SK-N-SH (cell line): Measurements from ENCODE around the gene SMIM3. TPM values are rescaled to one million over a fixed set of nuclear protein-coding genes. Genes with fewer than 3 reads are reported as not detected.

Experiments used
- CTCF ChIA-PET: fragments of 300-600, 350-600 bp; formaldehyde crosslinking; extraction: SDS; loops from one replicate; lab custom pipeline; 2021; lab: Yijun Ruan, JAX
- POLR2A ChIA-PET: fragments of 350-600 bp; sonication (Branson Sonifier 250); formaldehyde crosslinking; extraction: SDS; loops from one replicate; lab custom pipeline; 2020; ENCODE audit warnings: antibody characterized with exemption, inconsistent platforms; lab: Yijun Ruan, JAX
- DNase-seq: peaks from one replicate; pipeline ENCODE4 v3.0.0; 2012
- H2AFZ ChIP-seq: fragments of 200-600 bp; sonication (generic); 2 replicates; pipeline ENCODE4 v1.8.1; 2016; ENCODE audit warnings: antibody characterized with exemption, mild to moderate bottlenecking, low read depth
- H3F3A ChIP-seq: fragments of 200-600 bp; sonication (generic); replicated peaks from 2 replicates; pipeline ENCODE3; 2016; ENCODE audit warnings: antibody characterized with exemption, mild to moderate bottlenecking; ENCODE audit not compliant: insufficient read depth
- H3K27ac ChIP-seq, 2 experiments: fragments of 200-500 bp in 1 of 2; fragments of 200-600 bp in 1 of 2; sonication (Bioruptor generic) in 1 of 2; sonication (generic), shearing (Covaris generic) in 1 of 2; 2 replicates each; pipeline versions ENCODE4 v1.5.1 to v1.6.1; 2014 to 2016; ENCODE audit warnings: low read depth in 2 of 2, inconsistent platforms in 1 of 2, low read length in 1 of 2, mild to moderate bottlenecking in 1 of 2, mixed read lengths in 1 of 2
- H3K27me3 ChIP-seq: fragments of 200-600 bp; sonication (generic), shearing (Covaris generic); 2 replicates; pipeline ENCODE4 v1.6.1; 2016; ENCODE audit warnings: mixed run types; ENCODE audit not compliant: insufficient read depth
- H3K36me3 ChIP-seq, 2 experiments: fragments of 200-500 bp in 1 of 2; fragments of 200-600 bp in 1 of 2; sonication (Bioruptor generic) in 1 of 2; sonication (generic) in 1 of 2; replicated peaks in 1 of 2; 2 replicates each; pipeline versions ENCODE3 to v1.5.1; 2014 to 2016; ENCODE audit warnings: low read length in 1 of 2, mild to moderate bottlenecking in 1 of 2; ENCODE audit not compliant: insufficient read depth in 2 of 2, control insufficient read depth in 1 of 2
- H3K4me1 ChIP-seq, 2 experiments: fragments of 200-500 bp in 1 of 2; fragments of 200-600 bp in 1 of 2; sonication (Bioruptor generic) in 1 of 2; sonication (generic), shearing (Covaris generic) in 1 of 2; 2 replicates each; pipeline versions ENCODE4 v1.5.1 to v1.6.1; 2014 to 2016; ENCODE audit warnings: low read depth in 1 of 2, low read length in 1 of 2, mixed run types in 1 of 2; ENCODE audit not compliant: insufficient read depth in 2 of 2, control insufficient read depth in 1 of 2
- H3K4me2 ChIP-seq: fragments of 200-600 bp; sonication (generic), shearing (Covaris generic); 2 replicates; pipeline ENCODE4 v1.6.1; 2017; ENCODE audit warnings: mixed run types
- H3K4me3 ChIP-seq, 2 experiments: fragments of 200-500 bp in 1 of 2; fragments of 200-600 bp in 1 of 2; sonication (Bioruptor generic) in 1 of 2; sonication (generic), shearing (Covaris generic) in 1 of 2; 2 replicates each; pipeline versions ENCODE4 v1.5.1 to v1.8.1; 2014 to 2016; ENCODE audit warnings: low read depth in 2 of 2, inconsistent platforms in 1 of 2, low read length in 1 of 2, mild to moderate bottlenecking in 1 of 2, mixed read lengths in 1 of 2, moderate library complexity in 1 of 2
- H3K79me2 ChIP-seq: fragments of 200-600 bp; sonication (generic); 2 replicates; pipeline ENCODE4 v1.8.1; 2017; ENCODE audit warnings: mild to moderate bottlenecking; ENCODE audit not compliant: insufficient read depth
- H3K9ac ChIP-seq: fragments of 200-600 bp; sonication (generic); 2 replicates; pipeline ENCODE4 v1.6.1; 2017; ENCODE audit warnings: mixed run types
- H3K9me2 ChIP-seq: fragments of 200-600 bp; sonication (generic); 2 replicates; pipeline ENCODE4 v1.6.1; 2017; ENCODE audit warnings: mixed run types
- H3K9me3 ChIP-seq: fragments of 200-600 bp; sonication (generic); 2 replicates; pipeline ENCODE4 v1.6.1; 2017; ENCODE audit warnings: mixed run types, mild to moderate bottlenecking, moderate library complexity
- H4K20me1 ChIP-seq: fragments of 200-600 bp; sonication (generic); 2 replicates; pipeline ENCODE4 v1.6.1; 2017; ENCODE audit warnings: mild to moderate bottlenecking, mixed run types; ENCODE audit not compliant: insufficient read depth
- EZH2phosphoT487 ChIP-seq: fragments of 200-600 bp; sonication (generic); IDR thresholded peaks from 2 replicates; pipeline ENCODE4 v1.6.1; 2017; ENCODE audit warnings: low read depth, mixed run types, mild to moderate bottlenecking, antibody characterized with exemption, moderate library complexity, borderline replicate concordance
- FOSL2 ChIP-seq: IDR thresholded peaks from 2 replicates; pipeline ENCODE4 v1.4.0; 2012; ENCODE audit warnings: low read depth, mild to moderate bottlenecking, moderate library complexity, borderline replicate concordance
- NRF1 ChIP-seq: IDR thresholded peaks from 2 replicates; pipeline ENCODE4 v1.6.1; 2012; ENCODE audit warnings: low read depth, mild to moderate bottlenecking, low read length
- POLR2AphosphoS5 ChIP-seq: IDR thresholded peaks from 2 replicates; pipeline ENCODE4 v1.6.1; 2012; ENCODE audit warnings: low read depth, low read length
- RAD21 ChIP-seq: IDR thresholded peaks from 2 replicates; pipeline ENCODE4 v1.6.1; 2012; ENCODE audit warnings: mild to moderate bottlenecking, low read length
- RXRA ChIP-seq: IDR thresholded peaks from 2 replicates; pipeline ENCODE4 v1.4.0; 2012; ENCODE audit warnings: low read depth, mild to moderate bottlenecking, borderline replicate concordance
- SMC3 ChIP-seq: IDR thresholded peaks from 2 replicates; pipeline ENCODE4 v1.6.1; 2012; ENCODE audit warnings: low read depth, low read length, improper control_type of control experiment
- YY1 ChIP-seq: IDR thresholded peaks from 2 replicates; pipeline ENCODE4 v1.4.0; 2012; ENCODE audit warnings: low read depth, mild to moderate bottlenecking
- WGBS: methylation state at CpG from one replicate; pipeline ENCODE4 v1.1.6; 2017; ENCODE audit warnings: low lambda C conversion rate; 5-methylcytosine and 5-hydroxymethylcytosine counted together
- polyA plus RNA-seq, 3 experiments: library from polyadenylated mRNA; depleted of rRNA; stranded (reverse); fragments of >200 nt; gene quantifications; 2 replicates each; pipeline ENCODE4 v1.2.3, GENCODE V29; 2012
- TF ChIP-seq, protein P1 (sequence below): fragments of 200-600 bp; sonication (generic); IDR thresholded peaks from 2 replicates; pipeline ENCODE4 v1.6.1; 2017; ENCODE audit warnings: antibody characterized with exemption, mild to moderate bottlenecking, moderate library complexity
- TF ChIP-seq, protein P2 (sequence below): IDR thresholded peaks from 2 replicates; pipeline ENCODE4 v1.4.0; 2012; ENCODE audit warnings: low read depth, borderline replicate concordance

The SMIM3 gene
- polyA plus RNA-seq, 1 of the 3 experiments (the other 2 are of a cell fraction) = 39.9 TPM

DNA sequence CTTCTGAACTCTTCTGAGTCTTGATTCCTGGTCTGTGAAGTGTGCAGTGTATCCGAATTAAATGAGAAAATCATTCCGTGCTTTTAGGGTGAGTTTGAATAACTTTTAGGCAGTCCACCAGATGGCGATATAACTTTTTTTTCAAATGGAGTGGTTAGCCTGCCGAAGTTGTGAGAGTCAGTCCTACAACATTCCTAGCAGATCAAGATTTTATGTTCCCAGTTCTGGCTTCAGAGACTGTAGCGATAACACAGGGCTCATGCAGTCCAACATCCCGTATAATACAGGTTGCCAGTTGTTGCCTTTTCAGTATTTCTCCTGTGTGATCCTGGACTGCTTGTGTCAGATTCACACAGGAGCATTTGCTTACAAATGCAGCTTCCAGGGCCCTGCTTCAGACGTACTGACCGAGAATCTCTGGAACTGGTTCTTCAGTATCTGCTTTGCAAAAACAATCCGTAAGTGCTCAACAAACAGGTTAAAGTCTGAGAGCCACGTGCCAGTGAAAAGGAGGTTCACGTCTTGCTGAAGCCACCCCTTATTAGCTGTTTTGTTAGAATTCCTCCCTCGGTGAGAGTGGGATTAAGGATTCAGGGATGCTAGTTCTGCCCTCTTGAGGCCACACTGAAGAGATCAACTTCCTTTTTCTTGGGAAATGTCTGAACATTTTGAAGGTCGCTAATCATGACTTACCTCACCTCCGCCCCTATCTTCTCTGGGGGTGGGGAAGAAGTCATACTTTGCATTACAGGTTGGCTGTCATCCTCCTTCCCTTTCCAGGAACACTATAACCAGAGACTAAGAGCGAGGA is 22.8 kb downstream of the SMIM3 start:
- CTCF ChIA-PET = interaction anchor here (0.5 to 3.1 kb wide), 23 partner anchors 9 to 451 kb away, joined by 3 to 33 read pairs (median 4); partner anchors contain the start of genes ANXA6, IRGM, RBM22 and SMIM3
- Histone ChIP-seq H3K4me2 (peak overlapping the region; percentile 52; the same call in 1 of the 2 replicates), H2AFZ (peak overlapping the region; percentile 84), H3K27me3 (no peaks in the 10 kb centered on the region), H3K4me3 (peak overlapping the region; percentile 31 to 46; a peak in 3 of 4 replicates), H3K9me2 (no peaks in the 10 kb centered on the region)
- TF ChIP-seq FOSL2 (no peak), SMC3 (peak; percentile 22), RAD21 (peak; percentile 51)
- TF ChIP-seq, protein P1, sequence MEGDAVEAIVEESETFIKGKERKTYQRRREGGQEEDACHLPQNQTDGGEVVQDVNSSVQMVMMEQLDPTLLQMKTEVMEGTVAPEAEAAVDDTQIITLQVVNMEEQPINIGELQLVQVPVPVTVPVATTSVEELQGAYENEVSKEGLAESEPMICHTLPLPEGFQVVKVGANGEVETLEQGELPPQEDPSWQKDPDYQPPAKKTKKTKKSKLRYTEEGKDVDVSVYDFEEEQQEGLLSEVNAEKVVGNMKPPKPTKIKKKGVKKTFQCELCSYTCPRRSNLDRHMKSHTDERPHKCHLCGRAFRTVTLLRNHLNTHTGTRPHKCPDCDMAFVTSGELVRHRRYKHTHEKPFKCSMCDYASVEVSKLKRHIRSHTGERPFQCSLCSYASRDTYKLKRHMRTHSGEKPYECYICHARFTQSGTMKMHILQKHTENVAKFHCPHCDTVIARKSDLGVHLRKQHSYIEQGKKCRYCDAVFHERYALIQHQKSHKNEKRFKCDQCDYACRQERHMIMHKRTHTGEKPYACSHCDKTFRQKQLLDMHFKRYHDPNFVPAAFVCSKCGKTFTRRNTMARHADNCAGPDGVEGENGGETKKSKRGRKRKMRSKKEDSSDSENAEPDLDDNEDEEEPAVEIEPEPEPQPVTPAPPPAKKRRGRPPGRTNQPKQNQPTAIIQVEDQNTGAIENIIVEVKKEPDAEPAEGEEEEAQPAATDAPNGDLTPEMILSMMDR = peak; percentile 49
- TF ChIP-seq, all 33 proteins: peak for 3
- no peaks in the 10 kb centered on the region; a peak in 1 of 4 replicates for H3K4me1 ChIP-seq
- peak; percentile 36 for DNase-seq
- H3K79me2 ChIP-seq = no peaks in the 10 kb centered on the region
- peaks cover 4 to 11% of the 10 kb centered on the region in 2 experiments for H3K36me3 ChIP-seq
- WGBS = 9% methylated on average over 10 of the region's 15 CpGs
- POLR2A ChIA-PET = no interaction called here
- H3K9me3 ChIP-seq = no peaks in the 10 kb centered on the region
- no peak overlapping the region; a peak in 1 of 4 replicates for H3K27ac ChIP-seq
- peaks cover 9% of the 10 kb centered on the region for H3F3A ChIP-seq
- H4K20me1 ChIP-seq = no peaks in the 10 kb centered on the region
- no peak overlapping the region for H3K9ac ChIP-seq

DNA sequence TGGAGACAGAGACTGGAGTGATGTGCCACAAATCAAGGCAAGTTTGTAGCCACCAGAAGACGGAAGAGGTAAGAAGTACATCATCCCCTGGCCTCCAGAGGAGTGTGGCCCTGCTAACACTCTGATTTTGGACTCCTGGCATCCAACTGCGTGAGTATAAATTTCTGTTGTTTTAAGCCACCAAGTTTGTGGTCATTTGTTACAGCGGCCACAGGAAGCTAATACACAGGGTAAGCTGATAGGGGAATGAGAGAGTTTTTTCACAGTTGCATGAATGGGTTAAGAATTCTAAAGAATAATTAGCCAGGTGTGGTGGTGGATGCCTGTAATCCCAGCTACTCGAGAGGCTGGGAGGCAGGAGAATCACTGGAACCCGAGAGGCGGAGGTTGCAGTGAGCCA is 25.8 kb downstream of the SMIM3 start:
- ChIA-PET POLR2A (no interaction called here), CTCF (interaction anchor here (0.7 to 4.7 kb wide), 3 partner anchors 17 to 247 kb away, joined by 3 to 20 read pairs (median 3); partner anchors contain the start of gene IRGM)
- no peak overlapping the region for H3K4me2 ChIP-seq
- no peaks in the 10 kb centered on the region for H3K9me3 ChIP-seq
- H3K27ac ChIP-seq = no peak overlapping the region
- no peak overlapping the region for H3K4me3 ChIP-seq
- H2AFZ ChIP-seq = no peak overlapping the region
- WGBS = 51% methylated on average over 6 of the region's 6 CpGs
- H3K36me3 ChIP-seq = peaks cover 0 to 11% of the 10 kb centered on the region in 2 experiments
- TF ChIP-seq POLR2AphosphoS5 (no peak), RXRA (no peak), EZH2phosphoT487 (no peak), NRF1 (no peak), YY1 (no peak)
- TF ChIP-seq, protein P2, sequence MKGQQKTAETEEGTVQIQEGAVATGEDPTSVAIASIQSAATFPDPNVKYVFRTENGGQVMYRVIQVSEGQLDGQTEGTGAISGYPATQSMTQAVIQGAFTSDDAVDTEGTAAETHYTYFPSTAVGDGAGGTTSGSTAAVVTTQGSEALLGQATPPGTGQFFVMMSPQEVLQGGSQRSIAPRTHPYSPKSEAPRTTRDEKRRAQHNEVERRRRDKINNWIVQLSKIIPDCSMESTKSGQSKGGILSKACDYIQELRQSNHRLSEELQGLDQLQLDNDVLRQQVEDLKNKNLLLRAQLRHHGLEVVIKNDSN = no peak
- H3K79me2 ChIP-seq = no peaks in the 10 kb centered on the region
- no peak for DNase-seq
- H4K20me1 ChIP-seq = no peaks in the 10 kb centered on the region
- H3K9ac ChIP-seq = no peak overlapping the region
- H3K27me3 ChIP-seq = no peaks in the 10 kb centered on the region
- peaks cover 9% of the 10 kb centered on the region for H3F3A ChIP-seq
- no peaks in the 10 kb centered on the region for H3K9me2 ChIP-seq
- no peaks in the 10 kb centered on the region; a peak in 1 of 4 replicates for H3K4me1 ChIP-seq
